ENCODE measurements around the gene IQGAP3. TPM values are rescaled to one million over a fixed set of nuclear protein-coding genes. Genes with fewer than 3 reads are reported as not detected.

The IQGAP3 gene
- total RNA-seq, 2 experiments from 2014 or later = 24.3 to 31.3 TPM

DNA sequence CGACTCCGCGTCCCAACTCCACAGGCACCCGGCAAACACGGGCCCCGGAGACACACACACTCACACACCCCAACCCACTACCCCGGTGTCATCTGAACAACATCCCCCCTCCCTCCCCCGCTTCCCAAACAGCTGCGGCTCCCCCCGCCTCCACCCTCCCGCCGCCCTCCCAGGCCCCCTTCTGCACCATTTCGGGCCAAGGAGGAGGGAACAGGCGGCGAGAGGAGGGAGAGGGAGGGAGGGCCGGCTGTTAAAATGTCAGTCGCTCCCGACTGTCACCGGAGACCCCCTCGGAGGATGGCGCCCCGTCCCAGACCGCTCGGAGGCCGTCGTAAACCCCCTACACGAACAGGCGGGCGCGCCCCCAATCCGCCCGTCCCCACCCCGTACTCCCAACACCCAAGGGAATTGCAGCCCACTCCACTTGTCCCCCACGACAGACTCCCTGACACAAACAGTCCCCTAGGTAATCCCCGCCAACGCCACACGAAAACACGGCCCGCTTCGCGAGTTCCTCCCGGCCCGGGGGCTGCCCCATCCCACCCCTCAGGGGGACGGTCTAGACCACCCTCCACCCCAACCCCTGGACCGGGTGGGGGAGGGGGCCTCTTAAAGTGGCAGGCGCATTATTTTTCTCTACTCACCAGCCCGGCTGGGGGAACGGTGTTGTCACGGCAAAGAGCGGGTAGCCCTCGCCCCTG lies 72.4 kb downstream of the IQGAP3 start:
- H3K9me3 Mint-ChIP-seq (ENCODE audit: low read depth) = no peaks in the 10 kb centered on the region
- ATAC-seq (peak; percentile 0), DNase-seq (peak; percentile 62)
- CTCF ChIA-PET = interaction anchor here (0.7 to 18.2 kb wide), 10 partner anchors 9 to 159 kb away, joined by 3 to 372 read pairs (median 8); partner anchors contain the start of gene NAXE
- H3K27me3 Mint-ChIP-seq = no peaks in the 10 kb centered on the region
- H3K27ac Mint-ChIP-seq = peak overlapping the region; percentile 87
- H3K4me1 Mint-ChIP-seq = peaks cover 74% of the 10 kb centered on the region
- H3K4me3 Mint-ChIP-seq = peak overlapping the region; percentile 88
- peaks cover 17% of the 10 kb centered on the region for H3K36me3 Mint-ChIP-seq

DNA sequence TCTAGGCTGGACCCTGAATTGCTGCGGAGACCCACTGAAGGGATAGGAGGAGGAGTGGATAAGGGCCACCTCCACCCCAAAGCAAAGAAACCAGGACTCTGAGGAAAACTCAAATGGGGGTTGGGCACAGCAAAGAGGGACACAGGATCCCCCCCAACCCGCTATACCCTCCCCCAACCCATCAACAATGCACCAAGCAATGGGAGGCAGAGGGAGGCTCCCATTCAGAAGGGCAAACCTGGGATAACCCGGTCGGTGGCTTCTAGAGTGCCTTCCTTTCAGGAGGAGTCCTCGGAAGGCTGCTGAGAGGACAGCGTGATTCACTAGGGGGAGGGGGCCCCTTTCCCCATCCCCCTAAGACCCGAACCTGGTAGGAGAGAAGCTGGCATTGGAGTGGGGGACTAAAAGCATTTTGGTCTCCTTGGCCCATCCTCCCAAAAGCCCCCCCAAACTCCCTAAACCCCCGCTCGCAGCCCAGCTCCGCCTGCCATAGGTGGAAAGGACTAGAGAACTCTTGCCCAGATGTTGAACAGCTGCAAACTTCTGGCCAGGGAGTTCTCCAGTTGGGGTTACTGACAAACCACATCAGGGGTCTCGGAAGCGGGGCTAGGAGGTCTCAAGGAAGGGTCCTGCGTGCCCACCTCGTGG lies 73.0 kb downstream of the IQGAP3 start:
- DNase-seq = no peak
- Mint-ChIP-seq H3K4me3 (peak overlapping the region; percentile 88), H3K4me1 (peaks cover 75% of the 10 kb centered on the region), H3K27ac (peak overlapping the region; percentile 46), H3K36me3 (peaks cover 20% of the 10 kb centered on the region), H3K27me3 (no peaks in the 10 kb centered on the region), H3K9me3 (ENCODE audit: low read depth) (no peaks in the 10 kb centered on the region)
- CTCF ChIA-PET = interaction anchor here (0.7 to 18.2 kb wide), 9 partner anchors 9 to 227 kb away, joined by 3 to 372 read pairs (median 7); no protein-coding TSS in a partner anchor
- no peak for ATAC-seq

DNA sequence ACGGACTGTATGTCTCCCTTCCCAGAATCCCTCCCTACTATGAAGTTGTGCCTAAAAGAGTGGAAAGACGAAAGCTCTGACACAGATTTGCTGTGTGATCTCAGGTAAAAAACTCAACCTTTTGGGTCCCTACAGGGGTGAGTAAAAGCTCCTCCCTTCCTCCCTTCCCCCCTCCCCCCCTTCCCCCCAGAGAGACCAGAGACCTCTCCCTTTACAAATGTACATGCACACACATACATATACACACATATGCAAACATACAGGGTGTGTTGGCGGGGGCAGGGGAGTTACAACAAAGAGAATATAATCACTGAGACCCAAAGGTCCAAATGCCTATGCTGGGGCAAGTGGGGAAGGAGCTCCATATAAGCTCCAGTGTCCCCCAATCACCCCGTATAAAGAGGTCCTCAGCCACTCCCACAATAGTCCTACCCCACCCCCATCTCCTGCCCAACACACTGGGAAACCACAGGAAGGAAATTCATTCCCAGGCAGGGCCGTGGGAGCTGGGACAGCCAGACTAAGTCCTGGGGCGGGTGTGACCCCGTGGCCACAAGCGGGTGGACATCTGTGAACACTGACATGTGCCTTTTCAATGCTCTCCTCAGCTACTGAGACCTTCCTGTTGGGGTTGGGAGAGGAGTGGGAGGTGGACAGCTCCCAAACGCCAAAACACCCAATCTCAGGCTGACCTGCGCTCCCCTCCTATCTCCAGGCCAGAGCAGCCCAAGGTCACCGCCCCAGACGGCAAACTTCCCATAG lies 73.8 kb downstream of the IQGAP3 start:
- CTCF ChIA-PET = interaction anchor here (0.9 to 18.2 kb wide), 7 partner anchors 10 to 228 kb away, joined by 3 to 372 read pairs (median 3); no protein-coding TSS in a partner anchor
- Mint-ChIP-seq H3K36me3 (peaks cover 20% of the 10 kb centered on the region), H3K4me1 (peaks cover 75% of the 10 kb centered on the region), H3K27me3 (no peaks in the 10 kb centered on the region), H3K4me3 (peak overlapping the region; percentile 88), H3K9me3 (ENCODE audit: low read depth) (no peaks in the 10 kb centered on the region), H3K27ac (peak overlapping the region; percentile 50)
- no peak for DNase-seq
- ATAC-seq = no peak

DNA sequence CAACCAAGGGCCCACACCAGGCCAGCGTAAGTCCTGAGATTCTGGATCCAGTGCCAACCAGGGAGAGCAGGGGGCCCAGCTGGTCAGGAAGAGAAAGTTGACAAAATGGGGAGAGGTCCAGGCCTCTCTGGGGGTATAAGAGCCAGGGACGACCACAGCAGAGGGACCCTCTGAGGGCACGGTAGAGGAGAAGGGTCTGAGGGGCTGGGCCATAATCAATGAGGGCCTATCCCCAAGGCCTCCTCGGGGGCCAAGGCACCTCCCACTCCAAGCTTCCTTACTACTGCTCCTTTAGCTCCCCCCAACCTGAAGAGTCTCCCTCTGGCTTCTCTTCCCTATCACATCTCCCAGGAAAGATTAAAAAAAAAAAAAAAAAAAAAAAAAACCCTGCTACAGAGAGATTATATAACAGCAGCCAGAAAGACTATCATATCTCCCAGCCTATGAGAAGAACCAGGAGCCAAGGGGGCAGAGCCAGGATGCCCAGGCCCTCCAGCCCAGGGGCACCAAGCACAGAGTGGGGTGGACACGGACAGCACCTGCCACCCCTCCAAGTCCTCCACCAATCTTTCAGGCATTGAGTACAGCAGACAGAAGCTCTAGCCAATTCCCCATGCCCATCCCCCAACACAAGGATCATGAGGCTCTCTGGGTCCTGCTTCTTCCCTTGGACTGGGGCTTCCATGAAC lies 74.5 kb downstream of the IQGAP3 start:
- DNase-seq (no peak), ATAC-seq (no peak)
- H3K27me3 Mint-ChIP-seq = no peaks in the 10 kb centered on the region
- peak overlapping the region; percentile 50 for H3K27ac Mint-ChIP-seq
- CTCF ChIA-PET = interaction anchor here (1.0 to 18.2 kb wide), 6 partner anchors 11 to 228 kb away, joined by 3 to 372 read pairs (median 5); no protein-coding TSS in a partner anchor
- H3K4me1 Mint-ChIP-seq = peaks cover 75% of the 10 kb centered on the region
- H3K4me3 Mint-ChIP-seq = peak overlapping the region; percentile 88
- H3K9me3 Mint-ChIP-seq (ENCODE audit: low read depth) = no peaks in the 10 kb centered on the region
- H3K36me3 Mint-ChIP-seq = peaks cover 18% of the 10 kb centered on the region

DNA sequence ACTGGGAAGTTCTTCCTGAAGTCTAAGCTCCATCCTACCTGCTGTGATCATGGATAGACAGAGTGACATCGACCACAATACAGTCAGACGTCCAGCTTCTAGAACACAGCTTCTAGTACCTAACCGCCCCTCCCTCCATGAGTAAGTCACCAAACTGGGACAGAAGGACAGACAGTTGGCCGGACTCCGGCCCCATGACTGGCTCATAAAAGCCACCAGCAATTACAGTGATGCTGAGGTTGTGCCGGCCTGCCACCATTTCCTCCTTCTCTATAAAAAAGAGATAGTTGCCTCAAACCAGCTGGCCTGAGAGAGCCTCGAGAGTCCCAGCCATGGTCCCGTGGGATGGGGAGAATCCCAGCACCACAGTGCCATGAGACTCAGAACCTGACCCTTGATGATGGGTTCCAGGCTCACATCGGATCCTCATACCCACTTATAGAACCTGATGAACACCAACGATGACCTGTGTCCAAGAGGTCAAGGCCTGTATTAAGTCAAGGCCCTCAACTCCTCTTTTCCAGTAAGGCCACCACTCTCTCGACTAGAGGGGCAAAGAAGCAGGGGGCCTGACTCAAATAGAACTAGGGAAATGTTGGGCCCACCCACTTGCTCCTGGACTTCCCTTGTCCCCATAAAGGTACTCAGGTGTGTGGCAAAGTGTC lies 75.2 kb downstream of the IQGAP3 start:
- DNase-seq = no peak
- ATAC-seq = no peak
- Mint-ChIP-seq H3K4me3 (peak overlapping the region; percentile 42), H3K36me3 (peaks cover 20% of the 10 kb centered on the region), H3K9me3 (ENCODE audit: low read depth) (no peaks in the 10 kb centered on the region), H3K27me3 (no peaks in the 10 kb centered on the region), H3K4me1 (peaks cover 75% of the 10 kb centered on the region), H3K27ac (peak overlapping the region; percentile 71)
- CTCF ChIA-PET = interaction anchor here (18.2 kb wide), 1 partner anchor 12 kb away, joined by 372 read pairs; no protein-coding TSS in a partner anchor

DNA sequence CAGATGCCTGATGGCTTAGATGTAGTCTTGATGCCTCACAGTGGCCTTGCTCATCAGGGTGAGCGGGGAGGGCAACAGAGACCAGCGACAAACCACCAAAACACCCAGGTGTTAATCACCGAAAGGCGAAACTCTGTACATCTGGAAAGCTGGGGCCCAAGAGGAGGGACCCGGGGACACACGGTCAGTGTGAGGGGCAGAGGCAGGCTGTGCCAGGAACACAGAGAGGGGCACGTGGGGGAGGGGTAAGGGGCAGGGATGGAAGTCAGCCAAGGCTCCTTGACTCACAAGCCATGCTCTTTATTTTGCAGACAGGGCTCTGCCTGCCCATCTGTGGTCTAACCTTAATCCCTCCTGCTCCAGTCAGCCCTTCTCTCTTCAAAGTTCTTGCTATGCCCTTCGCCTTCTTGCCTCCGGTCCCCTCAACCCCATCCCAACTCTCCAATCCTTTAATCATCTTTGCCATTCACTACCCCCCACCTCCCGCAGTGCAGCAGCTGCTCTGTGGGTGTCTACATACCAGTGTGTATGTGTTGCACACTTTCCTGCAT lies 76.1 kb downstream of the IQGAP3 start:
- CTCF ChIA-PET = interaction anchor here (18.2 kb wide), 1 partner anchor 11 kb away, joined by 372 read pairs; no protein-coding TSS in a partner anchor
- ATAC-seq = no peak
- Mint-ChIP-seq H3K36me3 (peaks cover 22% of the 10 kb centered on the region), H3K4me3 (peak overlapping the region; percentile 37), H3K27me3 (no peaks in the 10 kb centered on the region), H3K4me1 (peaks cover 76% of the 10 kb centered on the region), H3K9me3 (ENCODE audit: low read depth) (no peaks in the 10 kb centered on the region), H3K27ac (peak overlapping the region; percentile 71)
- no peak for DNase-seq

DNA sequence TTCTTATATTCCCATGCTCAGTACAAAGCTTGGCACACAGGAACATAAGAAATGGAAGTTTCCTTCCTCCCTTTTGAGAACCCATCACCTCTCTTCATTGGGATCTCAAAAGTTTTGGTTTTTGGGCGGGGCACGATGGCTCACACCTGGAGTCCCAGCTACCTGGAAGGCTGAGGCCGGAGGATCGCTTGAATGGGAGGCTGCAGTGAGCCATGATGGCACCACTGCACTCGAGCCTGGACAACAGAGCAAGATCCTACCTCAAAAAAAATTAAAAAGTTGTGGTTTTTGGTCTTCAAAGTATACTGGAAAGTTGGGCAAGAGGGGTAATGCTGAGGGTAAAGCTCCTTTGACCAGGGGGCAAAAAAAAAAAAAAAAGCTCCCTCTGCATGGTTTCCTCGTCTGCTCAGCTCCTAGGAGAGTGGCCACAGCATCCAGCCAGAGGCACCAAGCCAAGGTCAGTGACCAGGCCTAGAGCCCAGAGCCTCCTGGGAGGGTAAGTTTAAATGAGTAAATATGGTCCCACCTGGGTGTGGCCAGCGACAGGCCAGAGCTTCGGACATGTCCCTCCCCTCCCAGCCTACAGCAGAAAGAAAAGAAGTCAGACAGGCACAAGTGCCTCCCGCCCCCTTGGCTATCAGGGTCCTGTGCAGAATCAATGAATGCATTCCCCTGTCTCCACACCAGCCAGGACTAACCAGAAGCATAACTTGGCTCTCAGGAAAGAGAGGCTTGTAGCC lies 76.8 kb downstream of the IQGAP3 start:
- Mint-ChIP-seq H3K27ac (peak overlapping the region; percentile 64), H3K27me3 (no peaks in the 10 kb centered on the region), H3K4me3 (no peak overlapping the region), H3K4me1 (peaks cover 83% of the 10 kb centered on the region), H3K9me3 (ENCODE audit: low read depth) (no peaks in the 10 kb centered on the region), H3K36me3 (peaks cover 26% of the 10 kb centered on the region)
- DNase-seq = no peak
- CTCF ChIA-PET = interaction anchor here (18.2 kb wide), 1 partner anchor 11 kb away, joined by 372 read pairs; no protein-coding TSS in a partner anchor
- no peak for ATAC-seq

DNA sequence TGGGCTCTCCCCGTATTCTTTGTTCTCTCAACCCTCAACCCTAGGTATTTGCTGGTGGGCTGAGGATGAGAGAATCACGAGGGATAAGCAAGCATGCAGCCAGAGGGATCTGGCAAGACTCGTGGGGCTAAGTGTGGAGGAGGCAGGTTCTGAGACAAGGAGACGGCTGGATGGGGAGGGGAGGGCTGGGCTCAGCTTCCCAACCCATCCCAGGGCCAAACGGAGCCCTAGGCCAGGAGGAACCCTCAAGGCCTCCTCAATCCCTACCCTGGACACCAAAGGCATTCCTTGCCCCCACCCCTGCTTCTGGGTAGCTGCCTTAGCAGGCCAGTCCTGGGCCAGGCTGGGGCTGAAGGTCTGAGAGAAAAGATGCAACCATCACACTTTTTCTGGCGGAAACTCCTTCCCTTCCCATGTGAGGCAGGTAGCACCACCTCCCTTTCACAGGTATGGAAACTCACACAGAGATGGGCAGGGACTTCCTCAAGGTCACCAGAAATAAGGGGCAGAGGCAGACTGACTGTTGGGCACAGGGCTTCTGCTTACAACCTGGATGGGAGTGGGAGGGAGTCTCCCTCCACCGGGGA lies 78.0 kb downstream of the IQGAP3 start:
- no peaks in the 10 kb centered on the region for H3K27me3 Mint-ChIP-seq
- H3K36me3 Mint-ChIP-seq = peaks cover 26% of the 10 kb centered on the region
- no peaks in the 10 kb centered on the region for H3K9me3 Mint-ChIP-seq (ENCODE audit: low read depth)
- ATAC-seq (no peak), DNase-seq (no peak)
- H3K4me1 Mint-ChIP-seq = peaks cover 95% of the 10 kb centered on the region
- CTCF ChIA-PET = interaction anchor here (3.0 to 18.2 kb wide), 2 partner anchors 9 to 13 kb away, joined by 9 to 372 read pairs; no protein-coding TSS in a partner anchor
- H3K4me3 Mint-ChIP-seq = no peak overlapping the region
- no peak overlapping the region for H3K27ac Mint-ChIP-seq

DNA sequence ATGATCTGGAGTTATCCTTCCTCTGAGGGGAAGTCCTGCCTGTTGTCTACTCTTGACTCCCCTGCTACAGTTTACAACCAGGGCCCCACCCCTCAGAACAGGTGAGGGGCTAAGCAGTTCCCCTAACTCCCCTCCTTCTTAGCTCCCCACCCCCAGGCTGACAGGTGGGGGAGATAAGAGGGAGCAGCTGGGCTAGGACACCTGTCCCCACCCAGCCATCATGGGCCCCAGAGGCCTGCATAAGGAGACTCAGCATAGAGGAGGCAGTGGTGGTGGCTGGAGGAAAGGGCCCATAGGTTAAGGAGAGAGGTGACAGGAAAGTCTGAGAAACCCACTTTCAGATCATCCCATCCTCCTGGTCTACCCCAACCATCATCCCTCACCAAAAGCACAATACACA lies 78.6 kb downstream of the IQGAP3 start:
- ATAC-seq = no peak
- H3K9me3 Mint-ChIP-seq (ENCODE audit: low read depth) = no peaks in the 10 kb centered on the region
- H3K4me3 Mint-ChIP-seq = no peak overlapping the region
- CTCF ChIA-PET = interaction anchor here (3.0 to 18.2 kb wide), 2 partner anchors 9 to 14 kb away, joined by 9 to 372 read pairs; no protein-coding TSS in a partner anchor
- no peak for DNase-seq
- H3K27me3 Mint-ChIP-seq = no peaks in the 10 kb centered on the region
- peaks cover 98% of the 10 kb centered on the region for H3K4me1 Mint-ChIP-seq
- peaks cover 26% of the 10 kb centered on the region for H3K36me3 Mint-ChIP-seq
- peak overlapping the region; percentile 47 for H3K27ac Mint-ChIP-seq

DNA sequence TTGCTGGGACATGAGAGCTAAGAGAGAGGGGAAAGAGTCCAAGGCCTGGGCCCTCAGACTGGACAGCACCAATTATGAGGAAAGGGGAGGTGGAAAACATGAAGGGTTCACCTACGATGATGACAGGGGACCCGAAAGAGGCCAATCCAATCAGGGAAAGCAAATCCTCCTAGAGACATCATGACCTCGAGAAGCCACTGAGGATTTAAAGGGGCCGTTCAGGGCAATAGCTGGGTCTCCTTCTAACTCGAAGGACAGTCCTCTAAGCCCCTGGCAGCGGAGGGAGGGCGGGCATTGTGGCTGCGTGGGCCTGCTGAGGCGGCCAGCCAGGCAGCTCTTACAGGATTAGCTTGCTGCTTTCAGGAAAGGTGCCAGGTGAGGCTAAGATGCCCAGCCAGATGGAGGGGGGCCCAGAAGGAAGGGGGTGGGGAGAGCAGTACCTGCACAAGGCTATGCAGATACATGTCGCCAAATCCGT lies 79.2 kb downstream of the IQGAP3 start:
- Mint-ChIP-seq H3K9me3 (ENCODE audit: low read depth) (no peaks in the 10 kb centered on the region), H3K27ac (peak overlapping the region; percentile 70), H3K36me3 (peaks cover 24% of the 10 kb centered on the region), H3K4me3 (no peak overlapping the region), H3K4me1 (peaks cover 98% of the 10 kb centered on the region), H3K27me3 (no peaks in the 10 kb centered on the region)
- ATAC-seq (no peak), DNase-seq (no peak)
- CTCF ChIA-PET = interaction anchor here (1.0 to 18.2 kb wide), 4 partner anchors 4 to 115 kb away, joined by 3 to 372 read pairs (median 190); partner anchors contain the start of gene MEF2D

DNA sequence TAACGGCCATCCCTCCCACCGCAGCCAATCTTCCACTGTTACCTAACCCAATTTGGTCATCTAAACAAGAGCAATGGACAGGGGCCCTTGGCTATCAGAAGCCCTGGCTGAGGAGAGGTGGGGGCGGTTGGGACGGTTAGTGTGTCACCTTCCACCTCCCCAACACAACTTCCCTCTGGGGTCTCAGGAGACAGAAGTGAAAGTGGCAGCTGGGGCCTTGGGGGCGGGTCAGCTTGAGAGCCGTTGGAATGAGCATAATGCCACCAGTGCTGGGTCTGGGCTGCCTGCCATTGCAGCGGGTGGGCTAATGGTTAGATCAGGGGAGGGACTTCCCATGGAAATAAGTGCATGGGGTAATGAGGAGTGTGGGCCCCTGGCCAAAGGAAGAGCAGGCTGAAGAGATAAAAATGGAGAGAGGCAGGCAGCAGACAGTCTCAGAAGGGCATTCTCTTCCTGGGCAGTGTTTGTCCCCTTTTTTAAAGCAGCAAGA lies 79.7 kb downstream of the IQGAP3 start:
- CTCF ChIA-PET = interaction anchor here (1.0 to 18.2 kb wide), 6 partner anchors 4 to 116 kb away, joined by 3 to 372 read pairs (median 7); partner anchors contain the start of gene MEF2D
- no peaks in the 10 kb centered on the region for H3K27me3 Mint-ChIP-seq
- peaks cover 98% of the 10 kb centered on the region for H3K4me1 Mint-ChIP-seq
- DNase-seq (no peak), ATAC-seq (no peak)
- no peak overlapping the region for H3K4me3 Mint-ChIP-seq
- peak overlapping the region; percentile 70 for H3K27ac Mint-ChIP-seq
- no peaks in the 10 kb centered on the region for H3K9me3 Mint-ChIP-seq (ENCODE audit: low read depth)
- peaks cover 24% of the 10 kb centered on the region for H3K36me3 Mint-ChIP-seq

All from activated CD8-positive, alpha-beta memory T cell treated with anti-CD3 and anti-CD28 coated beads, Interleukin-2, amount 10 ng/mL, durations not matched to agents 7 days and 5 days (primary cell).